ENCODE results near the gene B3GNT8. TPM values are rescaled to one million over a fixed set of nuclear protein-coding genes. Genes with fewer than 3 reads are reported as not detected.

Gene B3GNT8
- total and polyA plus RNA-seq, 2 donors (not counting 1 experiment from before 2014, with no cell fraction given): 0.27 TPM; not detected in 1

- Histone ChIP-seq H2AFZ (ENCODE audit: insufficient read depth, low read depth, low read length, poor library complexity, severe bottlenecking) (no peak overlapping the region), H3K9ac (ENCODE audit: low read length) (no peak overlapping the region), H3K79me2 (ENCODE audit: control insufficient read depth, insufficient read depth, low read length) (no peaks in the 10 kb centered on the region), H3K4me1 (ENCODE audit: control insufficient read depth in 2 of 2, insufficient read depth in 2 of 2, low read length in 2 of 2) (peaks cover 4 to 10% of the 10 kb centered on the region in 2 donors), H3K9me3 (ENCODE audit: control extremely low read depth in 1 of 3, control insufficient read depth in 2 of 3, insufficient read depth in 1 of 3, low read length in 2 of 3) (no peaks in the 10 kb centered on the region), H3K4me3 (ENCODE audit: control extremely low read depth in 1 of 5, extremely low read depth in 1 of 5, insufficient read depth in 1 of 5, low read depth in 2 of 5, low read length in 4 of 5) (no peak overlapping the region), H3K27me3 (replicated peaks in 1 of 4; ENCODE audit: control extremely low read depth in 1 of 4, control insufficient read depth in 3 of 4, insufficient read depth in 4 of 4, low read length in 3 of 4) (peaks cover 0 to 4% (median 0%) of the 10 kb centered on the region in 4 experiments), H3K36me3 (replicated peaks in 1 of 2; ENCODE audit: control extremely low read depth in 1 of 2, control insufficient read depth in 1 of 2, extremely low read depth in 1 of 2, insufficient read depth in 2 of 2, low read length in 1 of 2) (no peaks in the 10 kb centered on the region), H4K20me1 (ENCODE audit: control insufficient read depth, insufficient read depth, low read length, poor library complexity, severe bottlenecking) (no peaks in the 10 kb centered on the region), H3K27ac (ENCODE audit: low read length in 2 of 2) (no peak overlapping the region), H3K4me2 (replicated peaks; ENCODE audit: low read depth, low read length, poor library complexity, severe bottlenecking) (no peak overlapping the region)
- no peak for DNase-seq
- intact Hi-C loops (cut with micrococcal nuclease): no loop called here
- WGBS (ENCODE audit: insufficient coverage): 78% methylated on average over 7 of the region's 12 CpGs
- no peak for TF ChIP-seq EZH2 (IDR thresholded peaks at IDR 0.05; ENCODE audit: borderline replicate concordance, insufficient read depth, low read depth, low read length, poor library complexity, severe bottlenecking)
- TF ChIP-seq CTCF (IDR thresholded peaks at IDR 0.05): no peak
- CTCF ChIA-PET: interaction anchor here (1.3 to 10.9 kb wide), 13 partner anchors 9 to 148 kb away, joined by 4 to 442 read pairs (median 26); partner anchors contain the start of genes CEACAM21 and DMAC2
- POLR2A ChIA-PET: interaction anchor here (0.9 to 1.0 kb wide), 2 partner anchors 15 to 107 kb away, joined by 3 to 12 read pairs; no protein-coding TSS in a partner anchor
- Mint-ChIP-seq H3K9me3 (ENCODE audit: insufficient read depth) (no peaks in the 10 kb centered on the region), H3K27ac (no peak overlapping the region), H3K27me3 (peaks cover 17% of the 10 kb centered on the region), H3K4me1 (peaks cover 9% of the 10 kb centered on the region), H3K4me3 (no peak overlapping the region)
- ATAC-seq (ENCODE audit: low read depth): no peak
Measured at GRCh38 chr19:41447732-41448332, 20.7 kb upstream of the B3GNT8 start.

- Histone ChIP-seq H3K9ac (ENCODE audit: low read length) (no peak overlapping the region), H3K4me1 (ENCODE audit: control insufficient read depth in 2 of 2, insufficient read depth in 2 of 2, low read length in 2 of 2) (peaks cover 4 to 10% of the 10 kb centered on the region in 2 donors), H3K36me3 (replicated peaks in 1 of 2; ENCODE audit: control extremely low read depth in 1 of 2, control insufficient read depth in 1 of 2, extremely low read depth in 1 of 2, insufficient read depth in 2 of 2, low read length in 1 of 2) (no peaks in the 10 kb centered on the region), H3K27me3 (replicated peaks in 1 of 4; ENCODE audit: control extremely low read depth in 1 of 4, control insufficient read depth in 3 of 4, insufficient read depth in 4 of 4, low read length in 3 of 4) (peaks cover 0 to 4% (median 0%) of the 10 kb centered on the region in 4 experiments), H3K9me3 (ENCODE audit: control extremely low read depth in 1 of 3, control insufficient read depth in 2 of 3, insufficient read depth in 1 of 3, low read length in 2 of 3) (no peaks in the 10 kb centered on the region), H2AFZ (ENCODE audit: insufficient read depth, low read depth, low read length, poor library complexity, severe bottlenecking) (no peak overlapping the region), H4K20me1 (ENCODE audit: control insufficient read depth, insufficient read depth, low read length, poor library complexity, severe bottlenecking) (no peaks in the 10 kb centered on the region), H3K4me2 (replicated peaks; ENCODE audit: low read depth, low read length, poor library complexity, severe bottlenecking) (no peak overlapping the region), H3K27ac (ENCODE audit: low read length in 2 of 2) (no peak overlapping the region), H3K79me2 (ENCODE audit: control insufficient read depth, insufficient read depth, low read length) (no peaks in the 10 kb centered on the region), H3K4me3 (ENCODE audit: control extremely low read depth in 1 of 5, extremely low read depth in 1 of 5, insufficient read depth in 1 of 5, low read depth in 2 of 5, low read length in 4 of 5) (no peak overlapping the region)
- no peaks in the 10 kb centered on the region for H3K9me3 Mint-ChIP-seq (ENCODE audit: insufficient read depth)
- peaks cover 12% of the 10 kb centered on the region for H3K4me1 Mint-ChIP-seq
- peaks cover 17% of the 10 kb centered on the region for H3K27me3 Mint-ChIP-seq
- ATAC-seq (ENCODE audit: low read depth) (no peak), DNase-seq (no peak)
- POLR2A ChIA-PET: no interaction called here
- intact Hi-C loops (cut with micrococcal nuclease): no loop called here
- 68% methylated on average over 5 of the region's 5 CpGs for WGBS (ENCODE audit: insufficient coverage)
- H3K27ac Mint-ChIP-seq: no peak overlapping the region
- TF ChIP-seq EZH2 (IDR thresholded peaks at IDR 0.05; ENCODE audit: borderline replicate concordance, insufficient read depth, low read depth, low read length, poor library complexity, severe bottlenecking): no peak
- no peak for TF ChIP-seq CTCF (IDR thresholded peaks at IDR 0.05)
- CTCF ChIA-PET: interaction anchor here (2.4 to 10.9 kb wide), 3 partner anchors 11 to 124 kb away, joined by 5 to 442 read pairs (median 163); partner anchors contain the start of gene CEACAM21
- no peak overlapping the region for H3K4me3 Mint-ChIP-seq
Measured at GRCh38 chr19:41445575-41445974, 18.4 kb upstream of the B3GNT8 start.
